HepG2 (cell line): Measurements from ENCODE around the gene ATXN7L3. TPM values are rescaled to one million over a fixed set of nuclear protein-coding genes. Genes with fewer than 3 reads are reported as not detected.

ENCODE experiments used
- ATF7-NPFF ChIP-seq: sonication (generic); formaldehyde crosslinking; IDR thresholded peaks from 2 replicates; pipeline ENCODE4 v1.8.1; 2023; ENCODE audit warnings: mild to moderate bottlenecking, low read depth, missing genetic modification reagents, moderate library complexity
- CAMTA2 ChIP-seq: sonication (generic); formaldehyde crosslinking; IDR thresholded peaks from 2 replicates; pipeline ENCODE4 v1.4.0; 2020; ENCODE audit warnings: mild to moderate bottlenecking, missing genetic modification reagents, borderline replicate concordance
- FOXK1 ChIP-seq: sonication (generic); formaldehyde crosslinking; IDR thresholded peaks from 2 replicates; pipeline ENCODE4 v1.4.0; 2020; ENCODE audit warnings: low read depth, missing genetic modification reagents, borderline replicate concordance
- FOXP1 ChIP-seq, 2 experiments: fragments of 450-650 bp in 1 of 2; IDR thresholded peaks; 2 replicates each; pipeline ENCODE4 v1.6.1; 2017 to 2018; ENCODE audit warnings: antibody characterized with exemption in 1 of 2
- GPN1 ChIP-seq: sonication (generic); formaldehyde crosslinking; IDR thresholded peaks from 2 replicates; pipeline ENCODE4 v1.5.1; 2020; ENCODE audit warnings: missing genetic modification reagents, borderline replicate concordance
- HNRNPL ChIP-seq: fragments of 200-400 bp; formaldehyde crosslinking; IDR thresholded peaks from 2 replicates; pipeline ENCODE4 v1.6.1; 2017; ENCODE audit warnings: mild to moderate bottlenecking, low read depth, low read length
- JUN ChIP-seq: sonication (generic); formaldehyde crosslinking; IDR thresholded peaks from 2 replicates; pipeline ENCODE4 v1.4.0; 2020; ENCODE audit warnings: mild to moderate bottlenecking, missing genetic modification reagents
- MEIS1 ChIP-seq: sonication (generic); formaldehyde crosslinking; IDR thresholded peaks from 2 replicates; pipeline ENCODE4 v1.9.0; 2021; ENCODE audit warnings: mild to moderate bottlenecking, missing genetic modification reagents, moderate library complexity, borderline replicate concordance
- MTA3 ChIP-seq: sonication (generic); formaldehyde crosslinking; IDR thresholded peaks from 2 replicates; pipeline ENCODE4 v1.4.0; 2020; ENCODE audit warnings: missing genetic modification reagents
- NR1H2 ChIP-seq: sonication (generic); formaldehyde crosslinking; IDR thresholded peaks from 2 replicates; pipeline ENCODE4 v1.8.1; 2022; ENCODE audit warnings: low read depth, missing genetic modification reagents, borderline replicate concordance
- PHF5A ChIP-seq: IDR thresholded peaks from one replicate; pipeline ENCODE4 v1.6.1; 2018; ENCODE audit warnings: low read depth, missing genetic modification reagents; ENCODE audit not compliant: unreplicated experiment
- PITX1 ChIP-seq: sonication (generic); formaldehyde crosslinking; IDR thresholded peaks from 2 replicates; pipeline ENCODE4 v1.5.1; 2020; ENCODE audit warnings: mild to moderate bottlenecking, missing genetic modification reagents
- SAP130 ChIP-seq: IDR thresholded peaks from 2 replicates; pipeline ENCODE4 v1.6.1; 2016; ENCODE audit warnings: low read depth
- SNRNP70 ChIP-seq: fragments of 200-400 bp; formaldehyde crosslinking; IDR thresholded peaks from 2 replicates; pipeline ENCODE4 v1.6.1; 2017; ENCODE audit warnings: mild to moderate bottlenecking, low read depth, low read length, moderate library complexity
- STAT5B ChIP-seq: sonication (generic); formaldehyde crosslinking; IDR thresholded peaks from 2 replicates; pipeline ENCODE4 v1.4.0; 2020; ENCODE audit warnings: missing genetic modification reagents
- SYNCRIP ChIP-seq: fragments of 200-400 bp; formaldehyde crosslinking; IDR thresholded peaks from 2 replicates; pipeline ENCODE4 v1.6.1; 2018; ENCODE audit warnings: mild to moderate bottlenecking, low read depth, low read length; ENCODE audit not compliant: insufficient read depth
- U2AF1 ChIP-seq: fragments of 200-400 bp; formaldehyde crosslinking; optimal IDR thresholded peaks from 2 replicates; pipeline ENCODE3; 2017; ENCODE audit warnings: mild to moderate bottlenecking, low read depth, low read length
- ZBTB1 ChIP-seq: sonication (generic); formaldehyde crosslinking; IDR thresholded peaks from 2 replicates; pipeline ENCODE4 v1.4.0; 2020; ENCODE audit warnings: missing genetic modification reagents, borderline replicate concordance
- ZFAT ChIP-seq: sonication (generic); formaldehyde crosslinking; conservative IDR thresholded peaks from 2 replicates; pipeline ENCODE4 v1.8.1; 2023; ENCODE audit warnings: missing genetic modification reagents, inconsistent platforms
- ZNF24 ChIP-seq: fragments of 450-650 bp; IDR thresholded peaks from 2 replicates; pipeline ENCODE4 v1.6.1; 2017; ENCODE audit warnings: antibody characterized with exemption, mild to moderate bottlenecking
- ZNF552 ChIP-seq: sonication (generic); formaldehyde crosslinking; IDR thresholded peaks from 2 replicates; pipeline ENCODE4 v1.9.0; 2022; ENCODE audit warnings: missing genetic modification reagents, mild to moderate bottlenecking, borderline replicate concordance
- ZNF652 ChIP-seq: IDR thresholded peaks from 2 replicates; pipeline ENCODE4 v1.6.1; 2016; ENCODE audit warnings: low read depth, borderline replicate concordance
- ZNF709 ChIP-seq: sonication (generic); formaldehyde crosslinking; IDR thresholded peaks from 2 replicates; pipeline ENCODE4 v1.5.0; 2020; ENCODE audit warnings: mild to moderate bottlenecking, missing genetic modification reagents
- ZNF737 ChIP-seq: sonication (generic); formaldehyde crosslinking; IDR thresholded peaks from 2 replicates; pipeline ENCODE4 v1.5.0; 2020; ENCODE audit warnings: missing genetic modification reagents, mild to moderate bottlenecking, borderline replicate concordance
- ZNF761 ChIP-seq: sonication (generic); formaldehyde crosslinking; conservative IDR thresholded peaks from 2 replicates; pipeline ENCODE4 v1.4.0; 2020; ENCODE audit warnings: mild to moderate bottlenecking, missing genetic modification reagents
- ZNF766 ChIP-seq: sonication (generic); formaldehyde crosslinking; IDR thresholded peaks from 2 replicates; pipeline ENCODE4 v1.5.0; 2020; ENCODE audit warnings: missing genetic modification reagents, borderline replicate concordance
- ZSCAN22 ChIP-seq: sonication (generic); formaldehyde crosslinking; IDR thresholded peaks from 2 replicates; pipeline ENCODE4 v1.4.0; 2020; ENCODE audit warnings: mild to moderate bottlenecking, missing genetic modification reagents
- polyA plus RNA-seq, 8 experiments: library from polyadenylated mRNA; depleted of rRNA in 3 of 8; stranded (reverse) in 7 of 8; unstranded in 1 of 8; fragments of >200 nt; fragmentation: Illumina TruSeq in 4 of 8; extraction: Trizol in 4 of 8; gene quantifications; 2 replicates each; pipeline versions ENCODE4 v1.2.1 to v1.2.3, GENCODE V29; 2011 to 2016; ENCODE audit warnings: low read depth in 4 of 8, missing spikeins in 1 of 8, mixed read lengths in 1 of 8; ENCODE audit not compliant: insufficient read depth in 1 of 8
- total RNA-seq, 5 experiments: library from RNA; depleted of rRNA; stranded (reverse); fragments of >200 nt; fragmentation: Illumina TruSeq; extraction: Trizol; gene quantifications; 2 replicates each; pipeline ENCODE4 v1.2.3, GENCODE V29; 2016; ENCODE audit warnings: low read depth in 1 of 5
- TF ChIP-seq, protein P1 (sequence below): sonication (generic); formaldehyde crosslinking; IDR thresholded peaks from 2 replicates; pipeline ENCODE4 v1.8.1; 2023; ENCODE audit warnings: mild to moderate bottlenecking, moderate library complexity, missing genetic modification reagents
- TF ChIP-seq, protein P2 (sequence below): sonication (generic); formaldehyde crosslinking; IDR thresholded peaks from 2 replicates; pipeline ENCODE4 v1.4.0; 2020; ENCODE audit warnings: missing genetic modification reagents, borderline replicate concordance

ATXN7L3 gene
- total and polyA plus RNA-seq, 2 of the 13 experiments (the other 11 are each of a cell fraction or from before 2014, with no cell fraction given): 44.5 to 59.1 TPM

DNA sequence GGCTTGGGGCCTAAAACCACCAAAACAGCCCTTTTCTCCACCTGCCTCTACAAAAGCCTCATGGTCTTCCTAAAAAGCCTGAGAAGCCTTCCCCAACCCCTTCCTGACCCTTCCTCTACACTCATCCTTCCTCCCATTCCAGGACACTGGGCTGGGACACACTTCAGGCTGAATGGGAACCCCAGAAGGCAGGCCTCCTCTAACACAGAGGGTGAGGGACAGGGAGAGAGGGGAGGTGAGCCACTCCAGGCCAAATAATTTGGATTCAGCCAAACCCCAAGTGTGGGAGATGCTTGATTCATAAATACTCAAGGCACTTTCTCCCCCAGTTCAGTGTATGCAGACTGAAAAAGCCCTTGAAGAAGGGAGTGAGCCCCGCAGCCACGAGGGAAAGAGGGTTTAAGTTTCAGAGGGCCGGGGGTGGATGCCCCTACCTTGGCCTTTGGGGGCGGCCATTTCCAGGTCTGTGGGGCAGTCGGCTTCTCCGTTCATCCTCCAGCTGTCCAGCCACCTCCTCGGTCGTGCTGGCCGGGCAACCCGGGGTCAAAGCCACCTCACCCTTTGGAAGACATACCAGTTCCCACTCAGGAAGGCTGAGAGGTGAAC lies 18.2 kb upstream of the ATXN7L3 start (continued):
- TF ChIP-seq PHF5A: no peak
- 0 out of 2 replicates have a peak, but pooled peaks have one; percentile 39 for TF ChIP-seq CAMTA2 (CRISPR knock-in tag)
- no peak for TF ChIP-seq HNRNPL
- TF ChIP-seq, protein P1, sequence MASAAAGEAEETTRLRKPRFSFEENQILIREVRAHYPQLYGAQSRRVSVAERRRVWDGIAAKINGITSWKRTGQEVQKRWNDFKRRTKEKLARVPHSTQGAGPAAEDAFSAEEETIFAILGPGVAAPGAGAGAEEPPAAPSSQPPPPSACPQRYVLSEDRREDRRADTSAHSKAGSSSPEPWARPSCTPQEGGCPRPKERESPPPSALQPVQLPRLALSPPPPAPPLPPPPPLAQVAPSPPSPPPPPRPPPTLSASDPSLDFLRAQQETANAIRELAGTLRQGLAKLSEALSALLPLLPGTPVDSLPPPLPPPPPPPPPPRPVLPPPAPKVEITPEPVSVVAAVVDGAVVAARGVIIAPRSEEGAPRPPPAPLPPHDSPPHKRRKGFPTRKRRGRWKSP (CRISPR knock-in tag): peak; percentile 15; the same call in 1 of the 2 replicates
- TF ChIP-seq GPN1 (CRISPR knock-in tag): no peak
- TF ChIP-seq STAT5B (CRISPR knock-in tag): no peak
- no peak for TF ChIP-seq FOXK1
- TF ChIP-seq ZNF652: no peak
- TF ChIP-seq ZNF552 (CRISPR knock-in tag): no peak
- no peak for TF ChIP-seq ZSCAN22 (CRISPR knock-in tag)
- TF ChIP-seq ZNF766 (CRISPR knock-in tag): no peak
- TF ChIP-seq U2AF1: no peak
- TF ChIP-seq NR1H2 (CRISPR knock-in tag): no peak
- 0 out of 2 replicates have a peak, but pooled peaks have one; percentile 68 for TF ChIP-seq ZNF737 (CRISPR knock-in tag)
- TF ChIP-seq FOXP1 (IDR thresholded peaks at IDR 0.05): no peak
- TF ChIP-seq FOXP1 (CRISPR knock-in tag; IDR thresholded peaks at IDR 0.05): no peak
- no peak for TF ChIP-seq JUN
- TF ChIP-seq MTA3: no peak
- no peak for TF ChIP-seq ZNF761 (CRISPR knock-in tag)
- TF ChIP-seq ZBTB1 (CRISPR knock-in tag): no peak
- TF ChIP-seq ATF7-NPFF (CRISPR knock-in tag): no peak
- TF ChIP-seq ZFAT (CRISPR knock-in tag): no peak
- no peak for TF ChIP-seq SYNCRIP
- TF ChIP-seq SNRNP70: no peak
- no peak for TF ChIP-seq SAP130 (CRISPR knock-in tag)
- no peak for TF ChIP-seq MEIS1 (CRISPR knock-in tag)
- TF ChIP-seq, protein P2, sequence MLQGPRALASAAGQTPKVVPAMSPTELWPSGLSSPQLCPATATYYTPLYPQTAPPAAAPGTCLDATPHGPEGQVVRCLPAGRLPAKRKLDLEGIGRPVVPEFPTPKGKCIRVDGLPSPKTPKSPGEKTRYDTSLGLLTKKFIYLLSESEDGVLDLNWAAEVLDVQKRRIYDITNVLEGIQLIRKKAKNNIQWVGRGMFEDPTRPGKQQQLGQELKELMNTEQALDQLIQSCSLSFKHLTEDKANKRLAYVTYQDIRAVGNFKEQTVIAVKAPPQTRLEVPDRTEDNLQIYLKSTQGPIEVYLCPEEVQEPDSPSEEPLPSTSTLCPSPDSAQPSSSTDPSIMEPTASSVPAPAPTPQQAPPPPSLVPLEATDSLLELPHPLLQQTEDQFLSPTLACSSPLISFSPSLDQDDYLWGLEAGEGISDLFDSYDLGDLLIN (CRISPR knock-in tag): no peak
- no peak for TF ChIP-seq PITX1 (CRISPR knock-in tag)
- TF ChIP-seq ZNF24: no peak
- no peak; the same call in 1 of the 2 replicates for TF ChIP-seq ZNF709
